ENCODE data around the gene THBS1. TPM values are rescaled to one million over a fixed set of nuclear protein-coding genes. Genes with fewer than 3 reads are reported as not detected.

THBS1 gene
- total RNA-seq, 1 experiment from 2014 or later, result 393 TPM

- ChIA-PET CTCF (interaction anchor here (0.6 to 1.5 kb wide), 7 partner anchors 8 to 419 kb away, joined by 3 to 8 read pairs (median 5); partner anchors contain the start of gene THBS1), POLR2A (interaction anchor here (1.0 to 1.5 kb wide), 2 partner anchors 15 to 25 kb away, joined by 3 to 4 read pairs; no protein-coding TSS in a partner anchor)
- peaks cover 18% of the 10 kb centered on the region for H3K4me1 Mint-ChIP-seq (ENCODE audit: insufficient read depth, unreplicated experiment)
- H3K4me3 Mint-ChIP-seq (ENCODE audit: unreplicated experiment), result no peak overlapping the region
- no peak for DNase-seq (ENCODE audit: unreplicated experiment)
- H3K36me3 Mint-ChIP-seq (ENCODE audit: insufficient read depth, unreplicated experiment), result peaks cover 100% of the 10 kb centered on the region
- no TSS peak for BruUV-seq (replicated peaks)
- H3K9me3 Mint-ChIP-seq (ENCODE audit: unreplicated experiment), result no peaks in the 10 kb centered on the region
- H3K27ac Mint-ChIP-seq (ENCODE audit: low read depth, unreplicated experiment), result peak overlapping the region; percentile 0
- no peak for TF ChIP-seq CTCF (IDR thresholded peaks at IDR 0.05; ENCODE audit: unreplicated experiment)
- no peaks in the 10 kb centered on the region for H3K27me3 Mint-ChIP-seq (ENCODE audit: insufficient read depth, unreplicated experiment)
- intact Hi-C loops (cut with micrococcal nuclease), result no loop called here
Observed at GRCh38 chr15:39591141-39591895, 10.4 kb downstream of the THBS1 start.

- no peaks in the 10 kb centered on the region for H3K9me3 Mint-ChIP-seq (ENCODE audit: unreplicated experiment)
- intact Hi-C loops (cut with micrococcal nuclease), result no loop called here
- no peaks in the 10 kb centered on the region for H3K27me3 Mint-ChIP-seq (ENCODE audit: insufficient read depth, unreplicated experiment)
- CTCF ChIA-PET, result interaction anchor here (0.9 to 1.5 kb wide), 6 partner anchors 9 to 165 kb away, joined by 4 to 8 read pairs (median 6); partner anchors contain the start of gene THBS1
- DNase-seq (ENCODE audit: unreplicated experiment), result no peak
- H3K4me3 Mint-ChIP-seq (ENCODE audit: unreplicated experiment), result no peak overlapping the region
- POLR2A ChIA-PET, result interaction anchor here (1.0 to 1.5 kb wide), 2 partner anchors 15 to 25 kb away, joined by 3 to 4 read pairs; no protein-coding TSS in a partner anchor
- H3K36me3 Mint-ChIP-seq (ENCODE audit: insufficient read depth, unreplicated experiment), result peaks cover 100% of the 10 kb centered on the region
- peaks cover 13% of the 10 kb centered on the region for H3K4me1 Mint-ChIP-seq (ENCODE audit: insufficient read depth, unreplicated experiment)
- H3K27ac Mint-ChIP-seq (ENCODE audit: low read depth, unreplicated experiment), result peak overlapping the region; percentile 0
- no TSS peak for BruUV-seq (replicated peaks)
- no peak for TF ChIP-seq CTCF (IDR thresholded peaks at IDR 0.05; ENCODE audit: unreplicated experiment)
Observed at GRCh38 chr15:39591896-39592315, 11.0 kb downstream of the THBS1 start.

GRCh38 chr15:39592500-39592899 lies 11.6 kb downstream of the THBS1 start:
- no peak for DNase-seq (ENCODE audit: unreplicated experiment)
- peaks cover 14% of the 10 kb centered on the region for H3K4me1 Mint-ChIP-seq (ENCODE audit: insufficient read depth, unreplicated experiment)
- CTCF ChIA-PET, result interaction anchor here (1.1 kb wide), 1 partner anchor 73 kb away, joined by 5 read pairs; no protein-coding TSS in a partner anchor
- H3K36me3 Mint-ChIP-seq (ENCODE audit: insufficient read depth, unreplicated experiment), result peaks cover 97% of the 10 kb centered on the region
- TF ChIP-seq CTCF (IDR thresholded peaks at IDR 0.05; ENCODE audit: unreplicated experiment), result no peak
- no peak overlapping the region for H3K27ac Mint-ChIP-seq (ENCODE audit: low read depth, unreplicated experiment)
- no peaks in the 10 kb centered on the region for H3K27me3 Mint-ChIP-seq (ENCODE audit: insufficient read depth, unreplicated experiment)
- no peak overlapping the region for H3K4me3 Mint-ChIP-seq (ENCODE audit: unreplicated experiment)
- no TSS peak for BruUV-seq (replicated peaks)
- no peaks in the 10 kb centered on the region for H3K9me3 Mint-ChIP-seq (ENCODE audit: unreplicated experiment)
- intact Hi-C loops (cut with micrococcal nuclease), result no loop called here
- POLR2A ChIA-PET, result interaction anchor here (1.0 kb wide), 1 partner anchor 24 kb away, joined by 4 read pairs; no protein-coding TSS in a partner anchor

- Mint-ChIP-seq H3K36me3 (ENCODE audit: insufficient read depth, unreplicated experiment) (peaks cover 96% of the 10 kb centered on the region), H3K27me3 (ENCODE audit: insufficient read depth, unreplicated experiment) (no peaks in the 10 kb centered on the region), H3K4me3 (ENCODE audit: unreplicated experiment) (no peak overlapping the region), H3K4me1 (ENCODE audit: insufficient read depth, unreplicated experiment) (peaks cover 20% of the 10 kb centered on the region), H3K9me3 (ENCODE audit: unreplicated experiment) (no peaks in the 10 kb centered on the region), H3K27ac (ENCODE audit: low read depth, unreplicated experiment) (no peak overlapping the region)
- TF ChIP-seq CTCF (IDR thresholded peaks at IDR 0.05; ENCODE audit: unreplicated experiment), result no peak
- ChIA-PET CTCF (interaction anchor here (0.7 to 1.8 kb wide), 3 partner anchors 10 to 193 kb away, joined by 3 to 6 read pairs (median 5); no protein-coding TSS in a partner anchor), POLR2A (no interaction called here)
- DNase-seq (ENCODE audit: unreplicated experiment), result no peak
- intact Hi-C loops (cut with micrococcal nuclease), result no loop called here
- TSS peak; percentile 4 for BruUV-seq (replicated peaks)
Observed at GRCh38 chr15:39593071-39593655, 12.3 kb downstream of the THBS1 start.

Measured in MCF 10A (cell line).